ENCODE results near the gene SLC16A10. TPM values are rescaled to one million over a fixed set of nuclear protein-coding genes. Genes with fewer than 3 reads are reported as not detected.

The SLC16A10 gene
- total and polyA plus RNA-seq, 2 of the 4 experiments (the other 2 are of a cell fraction): not detected

GRCh38 chr6:111204305-111204704 lies 117.0 kb downstream of the SLC16A10 start:
- no peak for ATAC-seq (ENCODE audit: low read depth)
- TF ChIP-seq FOS (IDR thresholded peaks at IDR 0.05; ENCODE audit: low read depth, low read length): no peak
- TF ChIP-seq RCOR1 (IDR thresholded peaks at IDR 0.05; ENCODE audit: insufficient replicate concordance, low read length): no peak
- no peak for TF ChIP-seq CTCF (conservative IDR thresholded peaks at IDR 0.05; ENCODE audit: low read depth, low read length)
- TF ChIP-seq BHLHE40 (IDR thresholded peaks at IDR 0.05; ENCODE audit: low read depth, low read length): no peak
- TF ChIP-seq MAFK (IDR thresholded peaks at IDR 0.05; ENCODE audit: low read depth, low read length): no peak
- TF ChIP-seq CEBPB (IDR thresholded peaks at IDR 0.05; ENCODE audit: low read depth, low read length): no peak
- no peak for TF ChIP-seq ELK1 (IDR thresholded peaks at IDR 0.05; ENCODE audit: borderline replicate concordance, low read depth, low read length)
- TF ChIP-seq POLR2A (IDR thresholded peaks at IDR 0.05; ENCODE audit: low read depth, low read length): no peak
- no peak for TF ChIP-seq RAD21 (IDR thresholded peaks at IDR 0.05; ENCODE audit: low read length)
- no peak for TF ChIP-seq CHD1 (IDR thresholded peaks at IDR 0.05; ENCODE audit: low read depth, low read length)
- TF ChIP-seq NFE2L2 (IDR thresholded peaks at IDR 0.05; ENCODE audit: low read depth, low read length): no peak
- no peak for TF ChIP-seq RFX5 (IDR thresholded peaks at IDR 0.05; ENCODE audit: low read depth, low read length)
- no peak for TF ChIP-seq MAZ (IDR thresholded peaks at IDR 0.05; ENCODE audit: borderline replicate concordance, low read depth, low read length)
- no peak for TF ChIP-seq MXI1 (IDR thresholded peaks at IDR 0.05; ENCODE audit: borderline replicate concordance, low read depth, low read length)
- TF ChIP-seq USF2 (IDR thresholded peaks at IDR 0.05; ENCODE audit: low read depth, low read length): no peak
- no peak for TF ChIP-seq SMC3 (IDR thresholded peaks at IDR 0.05; ENCODE audit: low read depth, low read length)
- H3K23ac ChIP-seq (ENCODE audit: low read depth, low read length): no peak overlapping the region

More at GRCh38 chr6:111204305-111204704, 117.0 kb downstream of the SLC16A10 start:
- Histone ChIP-seq H3K4ac (ENCODE audit: low read depth, low read length) (no peak overlapping the region), H3K4me1 (ENCODE audit: control insufficient read depth, insufficient read depth, low read length) (no peaks in the 10 kb centered on the region), H2BK15ac (ENCODE audit: low read depth, low read length) (no peak overlapping the region), H2AK9ac (replicated peaks; ENCODE audit: low read depth, low read length, poor library complexity) (no peak overlapping the region), H2BK5ac (ENCODE audit: low read depth, low read length, poor library complexity, severe bottlenecking) (no peak overlapping the region), H3K4me2 (ENCODE audit: low read depth, low read length) (no peak overlapping the region), H3K56ac (ENCODE audit: extremely low read depth, insufficient read depth, low read length) (no peak overlapping the region), H4K5ac (ENCODE audit: low read depth, low read length) (no peak overlapping the region), H2AFZ (replicated peaks; ENCODE audit: low read length, poor library complexity) (no peak overlapping the region), H3K9me3 (ENCODE audit: control insufficient read depth, insufficient read depth, low read length) (no peaks in the 10 kb centered on the region), H2AK5ac (ENCODE audit: low read depth, low read length) (no peak overlapping the region), H3K36me3 (ENCODE audit: control insufficient read depth, insufficient read depth, low read length) (no peaks in the 10 kb centered on the region), H4K8ac (ENCODE audit: low read depth in 2 of 2, low read length in 2 of 2) (no peak overlapping the region), H3K27ac (ENCODE audit: insufficient read depth, low read length) (no peak overlapping the region), H4K20me1 (ENCODE audit: insufficient read depth, low read length) (no peaks in the 10 kb centered on the region), H3K27me3 (ENCODE audit: control insufficient read depth, insufficient read depth, low read length) (peaks cover 3% of the 10 kb centered on the region), H4K91ac (ENCODE audit: insufficient read depth, low read depth, low read length) (no peak overlapping the region), H3K9ac (ENCODE audit: low read depth, low read length) (no peak overlapping the region), H3K9me1 (ENCODE audit: insufficient read depth, low read length) (no peaks in the 10 kb centered on the region), H2BK120ac (ENCODE audit: low read depth, low read length) (no peak overlapping the region), H3K4me3 (ENCODE audit: insufficient read depth, low read depth, low read length) (no peak overlapping the region), H2BK20ac (ENCODE audit: low read depth, low read length) (no peak overlapping the region), H3K14ac (replicated peaks; ENCODE audit: low read depth, low read length) (no peak overlapping the region), H3K79me1 (ENCODE audit: low read depth in 1 of 2, low read length in 2 of 2) (no peaks in the 10 kb centered on the region), H3K18ac (ENCODE audit: low read depth, low read length) (no peak overlapping the region)
- dilution Hi-C loops (cut with HindIII; ENCODE audit: low sequenced_read_pairs, unreplicated experiment): no loop called here
- ChIA-PET CTCF (interaction anchor here (0.9 kb wide), 1 partner anchor 147 kb away, joined by 3 read pairs; no protein-coding TSS in a partner anchor), POLR2A (ENCODE audit: unreplicated experiment) (no interaction called here)
- no TSS peak for BruUV-seq (replicated peaks)
- WGBS, 2 experiments (ENCODE audit: extremely low coverage in 2 of 2, insufficient read length in 1 of 2): no CpG with 5 or more reads among the region's 2 CpGs
- no peak for DNase-seq
- intact Hi-C loops (cut with micrococcal nuclease): no loop called here
- in situ Hi-C loops (cut with MboI; ENCODE audit: low sequenced_read_pairs): loop anchor here (25.0 kb wide), 1 partner anchor 667 kb away; no protein-coding TSS in a partner anchor
